Measurements from ENCODE around the gene IGDCC3. TPM values are rescaled to one million over a fixed set of nuclear protein-coding genes. Genes with fewer than 3 reads are reported as not detected.

Gene IGDCC3
- total and polyA plus RNA-seq, 2 donors from 2014 or later = 0.22 to 0.49 TPM

GRCh38 chr15:65323071-65323511, 54.7 kb downstream of the IGDCC3 start:
- Histone ChIP-seq H3K27me3 (ENCODE audit: control insufficient read depth, insufficient read depth, low read length) (no peaks in the 10 kb centered on the region), H3K9ac (ENCODE audit: low read length in 3 of 3) (no peak overlapping the region), H3K36me3 (ENCODE audit: control insufficient read depth in 2 of 3, insufficient read depth in 3 of 3, low read length in 3 of 3) (no peaks in the 10 kb centered on the region), H3K9me3 (ENCODE audit: control insufficient read depth in 2 of 3, insufficient read depth in 1 of 3, low read length in 3 of 3) (no peaks in the 10 kb centered on the region), H3K27ac (ENCODE audit: low read depth in 2 of 2, low read length in 2 of 2) (no peak overlapping the region), H3K4me1 (ENCODE audit: control insufficient read depth in 2 of 3, insufficient read depth in 2 of 3, low read depth in 1 of 3, low read length in 3 of 3) (peaks cover 0 to 5% (median 0%) of the 10 kb centered on the region in 3 donors), H3K4me3 (ENCODE audit: low read length in 3 of 3) (no peak overlapping the region)
- TF ChIP-seq CTCF (IDR thresholded peaks at IDR 0.05; ENCODE audit: borderline replicate concordance, extremely low read depth, insufficient read depth) = no peak
- DNase-seq (peak in 2 of 5 donors; percentile 71 to 78), FAIRE-seq (no peak)
- intact Hi-C loops (cut with DNase I) = no loop called here

GRCh38 chr15:65318870-65319356, 58.9 kb downstream of the IGDCC3 start:
- H3K4me3 ChIP-seq (ENCODE audit: low read length in 3 of 3) = no peak overlapping the region
- H3K27ac ChIP-seq (ENCODE audit: low read depth in 2 of 2, low read length in 2 of 2) = no peak overlapping the region
- no peaks in the 10 kb centered on the region for H3K9me3 ChIP-seq (ENCODE audit: control insufficient read depth in 2 of 3, insufficient read depth in 1 of 3, low read length in 3 of 3)
- TF ChIP-seq CTCF (IDR thresholded peaks at IDR 0.05; ENCODE audit: borderline replicate concordance, extremely low read depth, insufficient read depth) = peak; percentile 99
- no peak overlapping the region for H3K9ac ChIP-seq (ENCODE audit: low read length in 3 of 3)
- no peaks in the 10 kb centered on the region for H3K36me3 ChIP-seq (ENCODE audit: control insufficient read depth in 2 of 3, insufficient read depth in 3 of 3, low read length in 3 of 3)
- peak in 4 of 5 donors; percentile 89 to 91 (median 90) for DNase-seq
- intact Hi-C loops (cut with DNase I) = loop anchor here (5.0 kb wide), 1 partner anchor 68 kb away; no protein-coding TSS in a partner anchor
- no peaks in the 10 kb centered on the region for H3K4me1 ChIP-seq (ENCODE audit: control insufficient read depth in 2 of 3, insufficient read depth in 2 of 3, low read depth in 1 of 3, low read length in 3 of 3)
- FAIRE-seq = no peak
- no peaks in the 10 kb centered on the region for H3K27me3 ChIP-seq (ENCODE audit: control insufficient read depth, insufficient read depth, low read length)

- no peaks in the 10 kb centered on the region for H3K4me1 ChIP-seq (ENCODE audit: control insufficient read depth in 2 of 3, insufficient read depth in 2 of 3, low read depth in 1 of 3, low read length in 3 of 3)
- no peaks in the 10 kb centered on the region for H3K9me3 ChIP-seq (ENCODE audit: control insufficient read depth in 2 of 3, insufficient read depth in 1 of 3, low read length in 3 of 3)
- H3K9ac ChIP-seq (ENCODE audit: low read length in 3 of 3) = no peak overlapping the region
- no peak for TF ChIP-seq CTCF (IDR thresholded peaks at IDR 0.05; ENCODE audit: borderline replicate concordance, extremely low read depth, insufficient read depth)
- no peaks in the 10 kb centered on the region for H3K27me3 ChIP-seq (ENCODE audit: control insufficient read depth, insufficient read depth, low read length)
- H3K27ac ChIP-seq (ENCODE audit: low read depth in 2 of 2, low read length in 2 of 2) = no peak overlapping the region
- FAIRE-seq (no peak), DNase-seq (peak; percentile 81 to 91 (median 88))
- H3K4me3 ChIP-seq (ENCODE audit: low read length in 3 of 3) = no peak overlapping the region
- intact Hi-C loops (cut with DNase I) = no loop called here
- H3K36me3 ChIP-seq (ENCODE audit: control insufficient read depth in 2 of 3, insufficient read depth in 3 of 3, low read length in 3 of 3) = no peaks in the 10 kb centered on the region
Observed at GRCh38 chr15:65312400-65312916, 65.3 kb downstream of the IGDCC3 start.
